ENCODE measurements around the gene ABL1.

The ABL1 gene

DNA sequence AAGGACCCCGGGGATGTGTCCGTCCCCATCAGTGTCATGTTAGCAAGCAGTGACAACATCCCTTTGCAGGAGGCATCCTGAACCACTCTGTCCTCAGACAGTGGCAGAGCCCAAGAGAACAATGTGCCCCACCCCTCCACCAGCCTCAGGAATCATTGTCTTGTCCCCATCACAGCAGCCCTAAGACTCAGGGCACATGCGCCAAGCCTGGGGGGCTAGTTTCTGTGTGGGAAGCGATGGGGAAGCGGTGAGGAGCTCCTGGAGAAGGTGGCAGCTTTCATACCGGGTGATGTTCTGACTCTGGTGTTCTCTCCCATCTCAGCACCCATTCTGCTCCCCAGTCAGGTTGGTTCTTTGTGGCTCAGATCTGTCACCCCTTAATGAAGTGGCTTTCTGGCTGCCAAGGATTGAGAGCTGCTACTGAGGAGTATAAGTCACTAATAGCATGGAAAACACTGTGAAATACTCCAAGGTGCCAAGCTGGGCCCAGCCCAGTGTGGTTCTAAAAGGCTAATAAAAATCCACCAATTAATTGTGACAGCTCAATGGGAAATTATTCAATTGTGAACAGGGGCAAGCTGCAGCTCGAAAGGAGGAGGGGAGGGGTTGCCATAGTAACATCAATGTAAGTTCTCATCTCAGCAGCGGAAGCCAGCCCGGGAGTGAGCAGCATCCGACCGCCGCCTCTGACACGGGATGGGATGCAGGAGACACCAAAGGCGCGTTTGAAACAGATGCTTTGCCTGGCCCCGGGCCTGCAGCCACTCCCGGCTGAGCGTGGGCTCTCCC is 56.8 kb downstream of the ABL1 start:
- Histone ChIP-seq H4K8ac (ENCODE audit: low read length) (no peak overlapping the region), H3K4ac (ENCODE audit: low read depth in 1 of 2, low read length in 2 of 2) (no peak overlapping the region), H3K4me2 (ENCODE audit: low read length, poor library complexity, severe bottlenecking) (no peak overlapping the region), H3K36me3 (ENCODE audit: control insufficient read depth in 1 of 2, insufficient read depth in 2 of 2, low read depth in 1 of 2, low read length in 2 of 2) (peaks cover 74 to 89% of the 10 kb centered on the region in 2 experiments), H2BK120ac (ENCODE audit: low read depth, low read length) (no peak overlapping the region), H2BK12ac (ENCODE audit: low read length in 2 of 2) (no peak overlapping the region), H3K9me3 (ENCODE audit: control insufficient read depth, low read length) (no peaks in the 10 kb centered on the region), H2AK5ac (ENCODE audit: low read length, severe bottlenecking) (no peak overlapping the region), H3K23ac (ENCODE audit: low read length in 2 of 2) (no peak overlapping the region), H3K18ac (ENCODE audit: low read depth in 1 of 2, low read length in 2 of 2) (no peak overlapping the region), H3K27ac (ENCODE audit: low read length, poor library complexity, severe bottlenecking) (no peak overlapping the region), H2BK15ac (ENCODE audit: low read depth, poor library complexity, severe bottlenecking) (no peak overlapping the region), H2BK5ac (ENCODE audit: low read depth, low read length, poor library complexity, severe bottlenecking) (no peak overlapping the region), H3K4me1 (ENCODE audit: control insufficient read depth, insufficient read depth, low read depth, low read length) (peaks cover 10% of the 10 kb centered on the region), H2AFZ (ENCODE audit: low read depth, low read length) (no peak overlapping the region), H3K4me3 (ENCODE audit: insufficient read depth in 1 of 2, low read depth in 1 of 2, low read length in 2 of 2) (no peak overlapping the region), H3K9ac (ENCODE audit: low read length) (no peak overlapping the region), H4K91ac (ENCODE audit: low read length) (no peak overlapping the region), H3K27me3 (ENCODE audit: control insufficient read depth in 1 of 2, insufficient read depth in 1 of 2, low read length in 2 of 2) (peaks cover 0 to 4% of the 10 kb centered on the region in 2 experiments), H3K79me1 (replicated peaks; ENCODE audit: low read length, poor library complexity, severe bottlenecking) (peaks cover 16% of the 10 kb centered on the region), H3K14ac (ENCODE audit: low read length in 2 of 2) (no peak overlapping the region)
- 94% methylated on average over 18 of the region's 18 CpGs for WGBS
- DNase-seq = no peak

DNA sequence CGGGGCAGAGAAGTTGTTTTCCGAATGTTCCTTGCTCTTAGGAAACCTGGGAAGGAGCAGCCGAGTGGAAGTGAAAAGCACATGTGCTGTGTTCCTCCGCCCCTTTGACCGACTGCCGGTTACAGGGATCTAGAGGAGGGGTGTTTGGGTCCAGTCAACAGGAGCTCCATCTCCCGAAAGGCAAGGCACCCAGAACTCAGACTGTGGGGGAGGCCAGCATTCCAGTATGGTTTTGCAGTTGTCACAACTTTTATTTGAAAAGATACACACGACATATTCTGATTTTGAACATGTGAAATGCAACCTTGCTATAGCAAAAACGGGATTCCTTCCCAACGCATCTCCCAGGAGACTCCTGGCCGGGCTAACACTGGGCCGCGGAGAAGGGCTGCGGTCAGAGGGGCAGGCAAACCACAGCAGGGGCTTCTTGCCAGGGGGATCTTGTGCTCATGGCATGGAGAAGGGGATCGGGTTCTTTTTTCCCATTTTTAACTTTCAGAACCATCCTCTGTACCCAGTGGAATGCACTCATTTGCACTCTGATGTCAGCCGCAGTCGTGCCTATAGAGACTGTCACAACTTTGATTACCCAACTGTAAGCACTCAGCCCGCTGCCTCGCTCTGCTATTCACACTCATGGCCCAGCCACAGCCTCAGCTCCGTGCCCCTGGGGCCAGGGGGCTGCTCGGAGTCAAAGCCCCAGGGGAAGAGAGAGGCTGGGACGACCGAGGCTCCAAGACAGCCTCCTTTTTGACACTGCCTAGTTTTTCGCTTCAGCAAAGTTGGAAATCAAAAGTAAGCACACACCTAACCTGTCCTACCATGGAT is 57.6 kb downstream of the ABL1 start:
- Histone ChIP-seq H3K79me1 (replicated peaks; ENCODE audit: low read length, poor library complexity, severe bottlenecking) (peaks cover 11% of the 10 kb centered on the region), H2AFZ (ENCODE audit: low read depth, low read length) (no peak overlapping the region), H3K4ac (ENCODE audit: low read depth in 1 of 2, low read length in 2 of 2) (no peak overlapping the region), H3K4me2 (ENCODE audit: low read length, poor library complexity, severe bottlenecking) (no peak overlapping the region), H3K4me3 (ENCODE audit: insufficient read depth in 1 of 2, low read depth in 1 of 2, low read length in 2 of 2) (no peak overlapping the region), H2BK12ac (ENCODE audit: low read length in 2 of 2) (no peak overlapping the region), H3K14ac (ENCODE audit: low read length in 2 of 2) (no peak overlapping the region), H3K9ac (ENCODE audit: low read length) (no peak overlapping the region), H3K27ac (ENCODE audit: low read length, poor library complexity, severe bottlenecking) (no peak overlapping the region), H3K4me1 (ENCODE audit: control insufficient read depth, insufficient read depth, low read depth, low read length) (peaks cover 10% of the 10 kb centered on the region), H4K91ac (ENCODE audit: low read length) (no peak overlapping the region), H3K9me3 (ENCODE audit: control insufficient read depth, low read length) (no peaks in the 10 kb centered on the region), H2BK15ac (ENCODE audit: low read depth, poor library complexity, severe bottlenecking) (no peak overlapping the region), H2BK5ac (ENCODE audit: low read depth, low read length, poor library complexity, severe bottlenecking) (no peak overlapping the region), H3K23ac (ENCODE audit: low read length in 2 of 2) (no peak overlapping the region), H3K27me3 (ENCODE audit: control insufficient read depth in 1 of 2, insufficient read depth in 1 of 2, low read length in 2 of 2) (peaks cover 0 to 4% of the 10 kb centered on the region in 2 experiments), H4K8ac (ENCODE audit: low read length) (no peak overlapping the region), H2BK120ac (ENCODE audit: low read depth, low read length) (no peak overlapping the region), H3K18ac (ENCODE audit: low read depth in 1 of 2, low read length in 2 of 2) (no peak overlapping the region), H2AK5ac (ENCODE audit: low read length, severe bottlenecking) (no peak overlapping the region), H3K36me3 (ENCODE audit: control insufficient read depth in 1 of 2, insufficient read depth in 2 of 2, low read depth in 1 of 2, low read length in 2 of 2) (peaks cover 66 to 80% of the 10 kb centered on the region in 2 experiments)
- WGBS = 94% methylated on average over 23 of the region's 24 CpGs
- DNase-seq = no peak

DNA sequence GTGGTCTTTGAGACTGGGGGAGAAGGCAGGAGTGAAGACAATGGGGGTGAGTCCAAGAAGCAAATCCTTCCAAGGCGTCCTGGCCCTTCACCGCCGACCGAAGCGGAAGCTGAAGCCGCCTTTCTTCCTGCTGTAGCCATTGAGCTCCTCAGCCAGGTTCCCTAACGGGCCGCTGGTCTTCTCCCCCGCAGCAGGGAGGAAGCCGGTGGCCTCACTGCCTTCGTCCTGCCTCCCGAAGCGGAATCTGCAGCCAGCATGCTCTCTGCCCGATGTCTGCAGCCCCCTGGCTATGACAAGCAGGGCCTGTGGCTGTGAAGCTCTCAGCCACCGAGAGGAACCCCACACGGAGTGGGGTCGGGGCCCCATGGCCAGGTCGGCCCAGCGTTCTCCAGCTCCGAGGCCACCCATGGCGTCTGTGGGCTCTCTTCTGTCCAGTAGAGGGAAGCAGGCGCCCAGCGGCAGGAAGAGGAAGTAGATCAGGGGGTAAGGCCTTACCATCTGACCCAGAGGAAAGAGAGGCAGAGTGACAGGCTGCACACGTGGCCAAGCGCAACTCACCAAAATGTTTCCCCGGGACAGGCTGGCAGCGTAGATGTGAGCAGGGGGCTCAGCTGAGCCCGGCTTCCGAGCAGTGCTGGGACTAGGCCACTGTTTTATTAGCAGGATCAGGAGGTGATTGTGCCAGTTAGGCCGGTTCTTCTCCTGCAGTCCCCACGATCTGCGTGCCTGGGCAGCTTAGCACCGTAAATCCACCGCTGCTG is 58.5 kb downstream of the ABL1 start:
- H3K36me3 ChIP-seq (ENCODE audit: control insufficient read depth in 1 of 2, insufficient read depth in 2 of 2, low read depth in 1 of 2, low read length in 2 of 2) = peaks cover 58 to 72% of the 10 kb centered on the region in 2 experiments
- no peak overlapping the region for H3K23ac ChIP-seq (ENCODE audit: low read length in 2 of 2)
- peaks cover 13% of the 10 kb centered on the region for H3K4me1 ChIP-seq (ENCODE audit: control insufficient read depth, insufficient read depth, low read depth, low read length)
- H3K27me3 ChIP-seq (ENCODE audit: control insufficient read depth in 1 of 2, insufficient read depth in 1 of 2, low read length in 2 of 2) = peaks cover 0 to 7% of the 10 kb centered on the region in 2 experiments
- H2BK120ac ChIP-seq (ENCODE audit: low read depth, low read length) = no peak overlapping the region
- no peaks in the 10 kb centered on the region for H3K9me3 ChIP-seq (ENCODE audit: control insufficient read depth, low read length)
- H3K27ac ChIP-seq (ENCODE audit: low read length, poor library complexity, severe bottlenecking) = no peak overlapping the region
- H2BK12ac ChIP-seq (ENCODE audit: low read length in 2 of 2) = no peak overlapping the region
- peak; percentile 9 for DNase-seq
- H2BK15ac ChIP-seq (ENCODE audit: low read depth, poor library complexity, severe bottlenecking) = no peak overlapping the region
- H3K14ac ChIP-seq (ENCODE audit: low read length in 2 of 2) = no peak overlapping the region
- H3K18ac ChIP-seq (ENCODE audit: low read depth in 1 of 2, low read length in 2 of 2) = no peak overlapping the region
- no peak overlapping the region for H3K4me3 ChIP-seq (ENCODE audit: insufficient read depth in 1 of 2, low read depth in 1 of 2, low read length in 2 of 2)
- peaks cover 4% of the 10 kb centered on the region for H3K79me1 ChIP-seq (replicated peaks; ENCODE audit: low read length, poor library complexity, severe bottlenecking)
- no peak overlapping the region for H3K4me2 ChIP-seq (ENCODE audit: low read length, poor library complexity, severe bottlenecking)
- H3K9ac ChIP-seq (ENCODE audit: low read length) = peak overlapping the region; percentile 3
- H4K8ac ChIP-seq (ENCODE audit: low read length) = no peak overlapping the region
- no peak overlapping the region for H2AFZ ChIP-seq (ENCODE audit: low read depth, low read length)
- H2BK5ac ChIP-seq (ENCODE audit: low read depth, low read length, poor library complexity, severe bottlenecking) = no peak overlapping the region
- H2AK5ac ChIP-seq (ENCODE audit: low read length, severe bottlenecking) = no peak overlapping the region
- H4K91ac ChIP-seq (ENCODE audit: low read length) = no peak overlapping the region
- no peak overlapping the region for H3K4ac ChIP-seq (ENCODE audit: low read depth in 1 of 2, low read length in 2 of 2)
- 90% methylated on average over 34 of the region's 34 CpGs for WGBS

Measured in mesenchymal stem cell (in vitro differentiated cells and primary cell).